NCI-H128 (cell line): ENCODE measurements around the gene JAKMIP1.
"Not testable (repeated sequence)": the region's sequence is repeated elsewhere in the genome, so short reads cannot be mapped to it uniquely, and the experiment has no call there.

Experiments
- DNase-seq: peaks from one replicate; lab custom pipeline; 2025; ENCODE audit not compliant: unreplicated experiment; lab: John Stamatoyannopoulos, UW

The JAKMIP1 gene

GRCh38 chr4:6148506-6149205 lies 51.7 kb downstream of the JAKMIP1 start:
- DNase-seq: no peak

- DNase-seq: no peak
Observed at GRCh38 chr4:6147441-6147840, 52.9 kb downstream of the JAKMIP1 start.

- DNase-seq: no peak
Observed at GRCh38 chr4:6143603-6144181, 56.7 kb downstream of the JAKMIP1 start.

- DNase-seq: no peak
Observed at GRCh38 chr4:6142935-6143602, 57.3 kb downstream of the JAKMIP1 start.

GRCh38 chr4:6142511-6142910 lies 57.8 kb downstream of the JAKMIP1 start:
- no peak for DNase-seq

GRCh38 chr4:6141554-6141953 lies 58.8 kb downstream of the JAKMIP1 start:
- DNase-seq: no peak

- DNase-seq: not testable (repeated sequence)
Observed at GRCh38 chr4:6141021-6141420, 59.3 kb downstream of the JAKMIP1 start.

GRCh38 chr4:6137747-6138135 lies 62.6 kb downstream of the JAKMIP1 start:
- DNase-seq: no peak

GRCh38 chr4:6137027-6137746 lies 63.2 kb downstream of the JAKMIP1 start:
- no peak for DNase-seq

GRCh38 chr4:6134612-6135220 lies 65.6 kb downstream of the JAKMIP1 start:
- no peak for DNase-seq

GRCh38 chr4:6132716-6133115 lies 67.6 kb downstream of the JAKMIP1 start:
- DNase-seq: no peak

GRCh38 chr4:6128221-6128850 lies 72.0 kb downstream of the JAKMIP1 start:
- DNase-seq: no peak

- no peak for DNase-seq
Observed at GRCh38 chr4:6126971-6127745, 73.2 kb downstream of the JAKMIP1 start.

GRCh38 chr4:6125103-6125651 lies 75.2 kb downstream of the JAKMIP1 start:
- no peak for DNase-seq

GRCh38 chr4:6124386-6125102 lies 75.8 kb downstream of the JAKMIP1 start:
- no peak for DNase-seq

- no peak for DNase-seq
Observed at GRCh38 chr4:6123976-6124375, 76.4 kb downstream of the JAKMIP1 start.

- no peak for DNase-seq
Observed at GRCh38 chr4:6123541-6123940, 76.8 kb downstream of the JAKMIP1 start.

GRCh38 chr4:6123116-6123515 lies 77.2 kb downstream of the JAKMIP1 start:
- DNase-seq: no peak

GRCh38 chr4:6122496-6122895 lies 77.9 kb downstream of the JAKMIP1 start:
- DNase-seq: no peak
